Endothelial cell of umbilical vein (primary cell): ENCODE data around the gene KRT23. TPM values are rescaled to one million over a fixed set of nuclear protein-coding genes. Genes with fewer than 3 reads are reported as not detected.

Source experiments
- BruUV-seq: library from RNA; stranded (reverse); fragments of 400-500 nt; replicated peaks from 2 replicates; lab custom pipeline; 2021; lab: Mats Ljungman, UMichigan
- CTCF ChIA-PET: fragments of 300-600, 350-600 bp; sonication (Branson Sonifier 250); formaldehyde crosslinking; loops from one replicate; lab custom pipeline; 2021; ENCODE audit warnings: antibody characterized with exemption, inconsistent platforms; lab: Charles Lee
- POLR2A ChIA-PET: fragments of 300-600, 350-600 bp; sonication (Branson Sonifier 250); formaldehyde crosslinking; loops from one replicate; lab custom pipeline; 2021; ENCODE audit warnings: antibody characterized with exemption, inconsistent platforms; lab: Charles Lee
- DNase-seq: peaks from one replicate; pipeline ENCODE4 v3.0.0-alpha.2; 2011; ENCODE audit warnings: low read depth, low spot score
- FAIRE-seq: peaks from 2 replicates; lab custom pipeline; 2011; peaks lifted over from hg19 to GRCh38; lab: Jason Lieb, UNC
- H2AFZ ChIP-seq: 2 replicates; pipeline ENCODE4 v1.6.0; 2012; ENCODE audit warnings: low read depth, low read length, control low read depth, inconsistent platforms
- H3K27ac ChIP-seq: 2 replicates; pipeline ENCODE4 v1.5.1; 2011; ENCODE audit warnings: low read depth, mild to moderate bottlenecking, control low read depth, low read length, moderate library complexity; ENCODE audit not compliant: insufficient read depth
- H3K27me3 ChIP-seq, 2 experiments: 2 replicates each; pipeline versions ENCODE4 v1.6.0 to v1.6.1; 2011; ENCODE audit warnings: low read length in 2 of 2, mixed read lengths in 1 of 2; ENCODE audit not compliant: control insufficient read depth in 2 of 2, insufficient read depth in 2 of 2
- H3K36me3 ChIP-seq, 2 experiments: 2 replicates in 1 of 2; 3 replicates in 1 of 2; pipeline ENCODE4 v1.5.1; 2011; ENCODE audit warnings: low read length in 2 of 2, mild to moderate bottlenecking in 1 of 2, moderate library complexity in 1 of 2; ENCODE audit not compliant: control insufficient read depth in 2 of 2, insufficient read depth in 2 of 2; ENCODE audit errors: extremely low read depth in 1 of 2
- H3K4me1 ChIP-seq: 3 replicates; pipeline ENCODE4 v1.5.1; 2011; ENCODE audit warnings: mild to moderate bottlenecking, low read length; ENCODE audit not compliant: control insufficient read depth, insufficient read depth; ENCODE audit errors: extremely low read depth
- H3K4me2 ChIP-seq: 2 replicates; pipeline ENCODE4 v1.6.1; 2011; ENCODE audit warnings: low read length, control low read depth, mixed read lengths; ENCODE audit not compliant: insufficient read depth
- H3K4me3 ChIP-seq, 3 experiments: fragments of 200-600 bp in 1 of 3; sonication (generic), shearing (Covaris generic) in 1 of 3; replicated peaks in 1 of 3; 2 replicates each; pipeline ENCODE4 v1.5.1; 2011 to 2016; ENCODE audit warnings: control low read depth in 3 of 3, low read length in 3 of 3, mild to moderate bottlenecking in 2 of 3, inconsistent platforms in 1 of 3, low read depth in 1 of 3, moderate library complexity in 1 of 3; ENCODE audit not compliant: insufficient read depth in 1 of 3
- H3K79me2 ChIP-seq: 2 replicates; pipeline ENCODE4 v1.6.0; 2012; ENCODE audit warnings: low read length, inconsistent platforms; ENCODE audit not compliant: control insufficient read depth, insufficient read depth
- H3K9ac ChIP-seq: replicated peaks from 2 replicates; pipeline ENCODE3; 2011; ENCODE audit warnings: low read length, control low read depth; ENCODE audit not compliant: insufficient read depth; ENCODE audit errors: extremely low read depth
- H3K9me1 ChIP-seq: replicated peaks from 3 replicates; pipeline ENCODE4 v1.6.0; 2011; ENCODE audit warnings: mild to moderate bottlenecking, low read length; ENCODE audit not compliant: control insufficient read depth, insufficient read depth; ENCODE audit errors: extremely low read depth
- H3K9me3 ChIP-seq: replicated peaks from 2 replicates; pipeline ENCODE4 v1.5.1; 2012; ENCODE audit warnings: low read length, inconsistent platforms; ENCODE audit not compliant: control insufficient read depth, insufficient read depth
- H4K20me1 ChIP-seq: replicated peaks from 2 replicates; pipeline ENCODE3; 2011; ENCODE audit warnings: mild to moderate bottlenecking, low read length; ENCODE audit not compliant: control insufficient read depth, insufficient read depth; ENCODE audit errors: extremely low read depth
- EZH2 ChIP-seq: IDR thresholded peaks from 2 replicates; pipeline ENCODE4 v1.6.1; 2012; ENCODE audit warnings: borderline replicate concordance, low read depth, mild to moderate bottlenecking, moderate library complexity, low read length, inconsistent platforms; ENCODE audit not compliant: severe bottlenecking
- FOS ChIP-seq: IDR thresholded peaks from 2 replicates; pipeline ENCODE4 v1.6.1; 2011; ENCODE audit warnings: mild to moderate bottlenecking, low read length, moderate library complexity, borderline replicate concordance; ENCODE audit not compliant: insufficient read depth
- GATA2 ChIP-seq: IDR thresholded peaks from 2 replicates; pipeline ENCODE4 v1.7.0; 2011; ENCODE audit warnings: low read depth, mild to moderate bottlenecking, moderate library complexity, mixed read lengths, low read length; ENCODE audit not compliant: insufficient read length, insufficient read depth
- JUN ChIP-seq: IDR thresholded peaks from 2 replicates; pipeline ENCODE4 v1.6.1; 2011; ENCODE audit warnings: borderline replicate concordance, low read depth; ENCODE audit not compliant: insufficient read length, insufficient read depth
- MAX ChIP-seq: IDR thresholded peaks from 2 replicates; pipeline ENCODE4 v1.6.1; 2011; ENCODE audit not compliant: insufficient read depth, insufficient read length
- POLR2A ChIP-seq: IDR thresholded peaks from 2 replicates; pipeline ENCODE4 v1.6.1; 2012; ENCODE audit warnings: low read depth, mild to moderate bottlenecking, control low read depth, low read length
- POLR2AphosphoS5 ChIP-seq: IDR thresholded peaks from 2 replicates; pipeline ENCODE4 v1.6.1; 2012; ENCODE audit warnings: low read depth, mild to moderate bottlenecking, control low read depth, low read length, moderate library complexity; ENCODE audit not compliant: insufficient read depth
- dilution Hi-C: fragments of 300-500 bp; cut with MboI; formaldehyde crosslinking; loops from one replicate; pipeline ENCODE4 v1.15.0; 2019; ENCODE audit warnings: low sequenced_read_pairs; ENCODE audit not compliant: extremely low pct_ligation_motif_present
- intact Hi-C: fragments of 100-400 bp; cut with micrococcal nuclease; formaldehyde crosslinking; loops from one replicate; pipeline ENCODE4 v1.10.0; 2022
- polyA plus RNA-seq, 4 experiments: library from polyadenylated mRNA; depleted of rRNA in 3 of 4; stranded (reverse) in 3 of 4; unstranded in 1 of 4; fragments of >200 nt; gene quantifications; 2 replicates each; pipeline versions ENCODE4 v1.2.1 to v1.2.3, GENCODE V29; 2011 to 2012; ENCODE audit warnings: missing spikeins in 1 of 4
- total RNA-seq: library from RNA; stranded (reverse); gene quantifications from 2 replicates; pipeline ENCODE4 v1.2.3, GENCODE V29; 2021

Gene KRT23
- total and polyA plus RNA-seq, 2 donors (not counting 3 experiments of a cell fraction or from before 2014, with no cell fraction given) = not detected

DNA sequence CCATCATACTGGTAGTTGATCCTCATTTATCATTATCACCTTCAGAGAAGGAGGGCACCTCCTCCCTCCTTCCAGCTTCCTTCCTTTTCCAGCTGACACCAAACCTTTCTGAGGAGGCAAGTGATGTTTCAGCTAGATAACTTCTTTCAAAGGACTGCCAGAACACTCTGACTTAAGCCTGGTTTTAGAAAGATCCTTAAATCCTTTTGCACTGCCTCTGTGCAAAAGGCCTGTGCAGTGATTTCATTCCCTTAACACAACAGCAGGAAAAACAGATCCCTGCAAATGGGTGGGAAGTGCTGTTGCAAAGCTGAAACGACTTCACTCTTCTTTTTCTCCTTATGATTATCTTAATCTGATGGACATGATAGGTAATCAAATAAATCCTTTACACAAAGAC lies 7.1 kb upstream of the KRT23 start:
- ChIA-PET POLR2A (no interaction called here), CTCF (no interaction called here)
- DNase-seq (no peak), FAIRE-seq (no peak)
- no peaks in the 10 kb centered on the region for H3K9me3 ChIP-seq
- intact Hi-C loops (no loop called here), dilution Hi-C loops (no loop called here)
- H3K9ac ChIP-seq = no peak overlapping the region
- no peak overlapping the region for H2AFZ ChIP-seq
- no peaks in the 10 kb centered on the region for H3K4me1 ChIP-seq
- no peak for TF ChIP-seq MAX
- TF ChIP-seq POLR2AphosphoS5 = no peak
- no peak for TF ChIP-seq FOS
- TF ChIP-seq GATA2 = no peak
- TF ChIP-seq POLR2A = no peak
- no peak for TF ChIP-seq JUN
- no peak overlapping the region for H3K4me2 ChIP-seq
- no peaks in the 10 kb centered on the region for H3K36me3 ChIP-seq
- H3K27ac ChIP-seq = no peak overlapping the region
- no peak overlapping the region for H3K4me3 ChIP-seq
- no peaks in the 10 kb centered on the region for H3K79me2 ChIP-seq
- H3K9me1 ChIP-seq = no peaks in the 10 kb centered on the region
- BruUV-seq = no TSS peak
- no peaks in the 10 kb centered on the region for H4K20me1 ChIP-seq
- H3K27me3 ChIP-seq = peaks cover 3 to 9% of the 10 kb centered on the region in 2 experiments

DNA sequence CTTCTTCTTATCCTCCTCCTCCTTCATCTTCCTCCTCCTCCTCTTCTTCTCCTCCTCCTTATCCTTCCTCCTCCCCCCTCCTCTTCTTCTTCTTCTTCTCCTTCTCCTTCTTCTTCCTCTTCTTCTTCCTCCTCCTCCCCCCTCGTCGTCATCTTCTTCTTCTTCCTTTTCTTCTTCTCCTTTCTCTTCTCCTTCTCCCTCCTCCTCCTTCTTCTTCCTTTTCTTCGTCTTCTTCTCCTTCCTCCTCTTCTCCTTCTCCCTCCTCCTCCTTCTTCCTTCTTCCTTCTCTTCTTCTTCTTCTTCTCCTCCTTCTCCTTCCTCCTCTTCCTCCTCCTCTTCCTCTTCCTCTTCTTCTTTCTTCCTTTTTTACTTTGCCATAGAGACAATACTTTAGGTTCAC lies 5.1 kb upstream of the KRT23 start:
- Histone ChIP-seq H3K27me3 (peaks cover 3 to 5% of the 10 kb centered on the region in 2 experiments), H3K4me2 (no peak overlapping the region), H3K36me3 (no peaks in the 10 kb centered on the region), H4K20me1 (no peaks in the 10 kb centered on the region), H3K27ac (no peak overlapping the region), H2AFZ (no peak overlapping the region), H3K9me3 (no peaks in the 10 kb centered on the region), H3K4me3 (no peak overlapping the region), H3K9ac (no peak overlapping the region), H3K79me2 (no peaks in the 10 kb centered on the region), H3K4me1 (no peaks in the 10 kb centered on the region), H3K9me1 (no peaks in the 10 kb centered on the region)
- no TSS peak for BruUV-seq
- no peak for FAIRE-seq
- dilution Hi-C loops (no loop called here), intact Hi-C loops (no loop called here)
- ChIA-PET POLR2A (no interaction called here), CTCF (no interaction called here)
- no peak for DNase-seq
- TF ChIP-seq GATA2 (no peak), POLR2AphosphoS5 (no peak), JUN (no peak), EZH2 (no peak), FOS (no peak)
